Left lung (tissue), 10 donors: ENCODE data around the gene DYRK1A. TPM values are rescaled to one million over a fixed set of nuclear protein-coding genes. Genes with fewer than 3 reads are reported as not detected.

Source experiments
- ATAC-seq: fragments of 200-7000 bp; cut with Tn5 transposase; one replicate; pipeline ENCODE4 v1.9.1; 2020; ENCODE audit warnings: moderate library complexity
- DNase-seq, 4 donors: peaks; one replicate each; pipeline ENCODE4 v3.0.0-alpha.2; 2013 to 2020
- H3K27ac ChIP-seq, 2 donors: fragments of 200-600 bp; sonication (generic) in 1 of 2; one replicate each; pipeline versions ENCODE4 v1.5.0 to v1.8.0; 2020 to 2021
- H3K27me3 ChIP-seq, 2 donors: fragments of 200-600 bp; sonication (generic) in 1 of 2; one replicate each; pipeline versions ENCODE4 v1.5.0 to v1.8.0; 2020 to 2021
- H3K36me3 ChIP-seq, 2 donors: fragments of 200-600 bp; sonication (generic) in 1 of 2; one replicate each; pipeline versions ENCODE4 v1.5.0 to v1.8.0; 2020 to 2021
- H3K4me1 ChIP-seq, 2 donors: fragments of 200-600 bp; one replicate each; pipeline ENCODE4 v1.8.0; 2021
- H3K4me3 ChIP-seq, 2 donors: fragments of 200-600 bp; sonication (generic) in 1 of 2; one replicate each; pipeline versions ENCODE4 v1.5.0 to v1.8.0; 2020 to 2021; ENCODE audit warnings: mild to moderate bottlenecking in 1 of 2
- H3K9me3 ChIP-seq, 2 donors: fragments of 200-600 bp; sonication (generic) in 1 of 2; one replicate each; pipeline versions ENCODE4 v1.5.0 to v1.8.0; 2020 to 2021
- CTCF ChIP-seq, 2 donors: fragments of 200-600 bp; sonication (generic) in 1 of 2; IDR thresholded peaks; one replicate each; pipeline versions ENCODE4 v1.5.0 to v1.8.0; 2021; ENCODE audit warnings: antibody characterized with exemption in 2 of 2
- intact Hi-C, 2 donors: fragments of 100-400 bp; cut with DNase I; formaldehyde crosslinking; loops; one replicate each; pipeline versions ENCODE4 v1.11.2 to v1.14.2; 2022
- polyA plus RNA-seq, 6 donors: library from polyadenylated mRNA; unstranded; fragments of 120-200 nt; gene quantifications; one replicate each; pipeline ENCODE4 v1.2.1, GENCODE V29; 2013; ENCODE audit not compliant: insufficient read length in 6 of 6
- total RNA-seq, 2 donors: library from RNA; stranded (reverse); fragmentation: NEBNext Ultra II Directional; extraction: Animal tissue kit (Norgen Biotek cat#: 25700); gene quantifications; one replicate each; pipeline ENCODE4 v1.2.1, GENCODE V29; 2021
- donor health status: DM: no; HTN: yes; CAD: no.
- donor health status: DM: no; HTN: no; CAD: no.

DYRK1A gene
- total and polyA plus RNA-seq, 8 donors, result 57.0 to 69.9 (median 65.8) TPM

- no peak for TF ChIP-seq CTCF (IDR thresholded peaks at IDR 0.05)
- Histone ChIP-seq H3K27me3 (no peaks in the 10 kb centered on the region), H3K36me3 (no peaks in the 10 kb centered on the region), H3K4me3 (no peak overlapping the region), H3K27ac (no peak overlapping the region), H3K9me3 (peaks cover 0 to 9% of the 10 kb centered on the region in 2 donors), H3K4me1 (peaks cover 5 to 69% of the 10 kb centered on the region in 2 donors)
- intact Hi-C loops, result no loop called here
- ATAC-seq (no peak), DNase-seq (no peak)
Measured at GRCh38 chr21:37398697-37399096, 32.1 kb downstream of the DYRK1A start.

DNA sequence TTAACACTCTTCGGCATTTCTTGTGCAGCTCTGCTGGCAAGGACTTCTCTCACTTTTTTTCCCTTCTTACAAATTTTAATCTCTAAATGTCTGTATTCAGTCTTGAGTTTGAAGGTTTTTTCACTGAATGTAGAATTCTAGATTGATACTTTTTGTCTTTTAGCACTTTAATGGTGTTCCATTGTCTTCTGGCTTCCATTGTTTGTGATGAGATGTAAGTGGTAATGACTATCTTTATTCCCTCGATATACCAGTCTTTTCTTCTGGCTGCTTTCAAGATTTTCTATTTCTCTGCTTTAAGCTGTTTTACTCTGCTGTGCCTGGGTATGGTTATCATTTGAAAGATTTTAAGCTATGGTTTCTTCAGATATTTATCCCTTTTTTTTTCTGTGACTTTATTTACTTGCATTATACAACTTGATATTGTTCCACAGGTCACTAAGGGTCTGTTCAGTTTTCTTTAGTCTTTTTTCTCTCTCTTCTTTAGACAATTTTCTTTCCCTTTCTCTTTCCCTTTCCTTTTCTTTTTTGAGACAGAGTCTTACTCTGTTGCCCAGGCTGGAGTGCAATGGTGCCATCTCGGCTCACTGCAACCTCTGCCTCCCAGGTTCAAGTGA lies 35.8 kb downstream of the DYRK1A start:
- no peak overlapping the region for H3K4me3 ChIP-seq
- intact Hi-C loops, result no loop called here
- no peaks in the 10 kb centered on the region for H3K27me3 ChIP-seq
- DNase-seq (no peak), ATAC-seq (no peak)
- H3K36me3 ChIP-seq, result no peaks in the 10 kb centered on the region
- peaks cover 9 to 66% of the 10 kb centered on the region in 2 donors for H3K4me1 ChIP-seq
- TF ChIP-seq CTCF (IDR thresholded peaks at IDR 0.05), result no peak
- peaks cover 0 to 9% of the 10 kb centered on the region in 2 donors for H3K9me3 ChIP-seq
- H3K27ac ChIP-seq, result no peak overlapping the region

DNA sequence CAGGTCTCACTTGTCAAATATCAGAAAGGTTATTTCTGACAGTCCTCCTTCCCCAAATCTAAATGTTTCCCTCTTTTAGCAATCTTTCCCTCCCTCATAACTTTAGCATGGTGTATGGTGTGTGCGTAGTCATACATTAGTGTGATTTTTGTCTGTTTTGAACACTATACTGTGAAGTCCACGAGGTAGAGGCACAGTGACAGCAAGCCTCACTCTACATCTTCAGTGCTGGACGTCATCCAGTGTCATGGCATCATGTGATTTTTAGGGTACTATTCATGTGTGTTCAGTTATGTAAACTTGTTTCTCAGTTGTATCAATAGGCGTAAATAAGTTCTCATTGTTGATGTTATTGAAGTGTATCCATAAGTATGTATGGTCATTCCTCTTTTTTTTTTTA lies 39.1 kb downstream of the DYRK1A start:
- Histone ChIP-seq H3K9me3 (peaks cover 0 to 9% of the 10 kb centered on the region in 2 donors), H3K27me3 (no peaks in the 10 kb centered on the region), H3K27ac (no peak overlapping the region), H3K36me3 (no peaks in the 10 kb centered on the region), H3K4me1 (peaks cover 21 to 67% of the 10 kb centered on the region in 2 donors), H3K4me3 (no peak overlapping the region)
- DNase-seq (no peak), ATAC-seq (no peak)
- intact Hi-C loops, result no loop called here
- TF ChIP-seq CTCF (IDR thresholded peaks at IDR 0.05), result no peak

GRCh38 chr21:37407719-37408420 lies 41.3 kb downstream of the DYRK1A start:
- Histone ChIP-seq H3K27ac (no peak overlapping the region), H3K27me3 (no peaks in the 10 kb centered on the region), H3K9me3 (no peaks in the 10 kb centered on the region), H3K4me1 (peaks cover 28 to 73% of the 10 kb centered on the region in 2 donors), H3K36me3 (no peaks in the 10 kb centered on the region), H3K4me3 (no peak overlapping the region)
- intact Hi-C loops, result no loop called here
- ATAC-seq (no peak), DNase-seq (no peak)
- no peak for TF ChIP-seq CTCF (IDR thresholded peaks at IDR 0.05)

GRCh38 chr21:37408464-37409193 lies 42.1 kb downstream of the DYRK1A start:
- H3K9me3 ChIP-seq, result no peaks in the 10 kb centered on the region
- DNase-seq (no peak), ATAC-seq (peak; percentile 28)
- no peak for TF ChIP-seq CTCF (IDR thresholded peaks at IDR 0.05)
- no peaks in the 10 kb centered on the region for H3K27me3 ChIP-seq
- H3K36me3 ChIP-seq, result no peaks in the 10 kb centered on the region
- H3K4me1 ChIP-seq, result peaks cover 32 to 80% of the 10 kb centered on the region in 2 donors
- no peak overlapping the region for H3K27ac ChIP-seq
- intact Hi-C loops, result no loop called here
- no peak overlapping the region for H3K4me3 ChIP-seq
